IPS-11a (cell line): ENCODE measurements around the gene SMLR1.

ENCODE experiments used
- H3K4me3 ChIP-seq: one replicate; pipeline ENCODE4 v1.5.1; 2013; ENCODE audit warnings: low read depth, low read length, control low read depth

Gene SMLR1

DNA sequence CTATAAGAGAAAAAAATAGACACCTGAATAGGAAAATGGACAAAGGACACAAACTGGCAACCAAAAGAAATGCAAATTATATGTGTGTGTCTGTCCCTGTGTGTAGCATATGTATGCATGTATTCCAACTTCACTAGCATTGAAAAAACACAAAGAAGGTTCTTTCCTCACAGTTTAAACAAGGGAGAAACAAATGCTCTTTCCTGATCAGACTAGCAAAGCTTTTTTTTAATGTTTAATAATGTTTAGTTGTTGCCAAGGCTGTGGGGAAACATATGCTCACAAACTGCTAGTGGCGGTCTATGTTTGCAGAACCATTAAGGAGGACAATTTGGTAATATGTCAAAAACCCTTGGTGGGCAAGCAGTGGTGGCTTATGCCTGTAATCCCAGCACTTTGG, 22.4 kb downstream of the SMLR1 start:
- H3K4me3 ChIP-seq = no peak overlapping the region

DNA sequence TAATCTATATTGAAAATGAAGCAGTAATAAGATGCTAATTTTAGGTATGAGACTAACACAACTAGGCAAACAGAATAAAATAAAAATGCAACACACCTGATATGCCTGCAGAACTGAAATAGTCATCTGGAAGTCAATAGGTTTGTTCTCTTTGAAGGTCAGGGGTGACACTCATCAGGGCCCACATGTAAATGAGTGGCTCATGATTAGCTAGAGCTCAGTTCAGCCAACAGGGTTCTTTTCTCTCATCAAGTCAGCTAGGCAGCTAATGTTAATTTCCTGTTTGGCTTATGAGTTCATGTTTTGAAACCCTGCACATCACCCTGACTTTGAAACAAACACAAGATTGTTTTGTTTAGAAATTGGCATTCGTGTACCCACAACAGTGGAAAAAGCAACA, 23.8 kb downstream of the SMLR1 start:
- H3K4me3 ChIP-seq = no peak overlapping the region

DNA sequence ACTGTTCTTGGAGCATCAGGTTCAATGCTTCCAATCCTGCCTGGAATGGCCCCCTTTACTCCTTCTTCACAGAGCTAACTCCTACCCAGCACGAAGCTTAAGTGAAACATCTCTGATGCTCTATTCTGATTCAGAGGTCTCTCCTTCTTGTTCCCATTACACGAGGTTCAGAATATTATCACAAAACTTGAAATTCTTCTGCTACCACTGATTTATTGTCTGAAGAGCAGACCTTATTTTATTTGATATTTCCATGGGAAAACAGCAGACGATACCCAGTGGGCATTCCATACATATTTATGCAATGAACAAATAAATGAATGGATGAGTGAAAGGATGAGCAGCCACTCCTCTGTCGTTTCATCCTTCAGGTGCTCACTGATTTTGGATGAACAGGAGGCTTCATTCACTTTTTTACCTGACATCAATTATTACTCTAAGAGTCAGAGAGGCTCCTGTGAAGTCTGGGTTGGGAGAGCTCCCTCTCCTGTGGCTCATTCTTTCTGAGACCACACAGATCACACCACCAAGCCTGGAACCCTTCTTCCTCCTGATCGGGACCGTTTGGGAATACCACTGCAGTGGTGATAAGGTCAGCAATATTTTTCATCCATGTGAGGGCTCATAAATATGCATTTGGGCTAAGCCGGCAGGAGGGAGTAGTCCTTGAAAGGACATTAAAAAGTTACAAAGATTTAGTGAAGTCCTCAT, 25.8 kb downstream of the SMLR1 start:
- no peak overlapping the region for H3K4me3 ChIP-seq

DNA sequence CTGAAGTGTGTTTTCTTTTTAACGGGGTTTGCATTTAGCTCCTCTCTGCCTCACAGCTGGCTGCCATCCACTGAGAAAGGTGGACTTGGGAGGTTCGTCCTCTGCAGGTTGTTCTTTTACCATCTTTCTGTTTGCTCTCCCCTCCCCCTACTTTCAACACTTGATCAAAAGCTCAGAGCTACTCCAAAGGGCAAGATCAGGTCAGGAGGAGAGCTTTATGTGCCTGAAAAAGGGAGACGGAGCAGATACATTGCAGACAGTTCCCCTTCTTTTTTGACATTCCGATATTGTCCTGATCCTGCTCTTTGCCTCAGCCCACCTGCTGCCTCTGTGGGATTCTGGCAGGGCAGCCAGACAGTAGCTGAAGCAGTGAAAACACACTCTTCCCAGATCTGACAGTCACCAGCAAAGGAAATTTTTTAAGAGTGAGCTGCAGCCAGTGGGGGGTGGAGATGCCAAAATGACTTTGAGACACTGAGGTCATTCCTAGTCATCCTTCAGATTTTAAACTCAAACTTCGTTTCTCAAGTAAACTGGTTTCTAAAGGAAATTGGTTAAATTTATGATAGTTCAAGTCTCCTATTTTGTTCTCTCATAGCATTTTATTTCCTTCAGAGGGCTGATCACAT, 26.5 kb downstream of the SMLR1 start:
- no peak overlapping the region for H3K4me3 ChIP-seq

DNA sequence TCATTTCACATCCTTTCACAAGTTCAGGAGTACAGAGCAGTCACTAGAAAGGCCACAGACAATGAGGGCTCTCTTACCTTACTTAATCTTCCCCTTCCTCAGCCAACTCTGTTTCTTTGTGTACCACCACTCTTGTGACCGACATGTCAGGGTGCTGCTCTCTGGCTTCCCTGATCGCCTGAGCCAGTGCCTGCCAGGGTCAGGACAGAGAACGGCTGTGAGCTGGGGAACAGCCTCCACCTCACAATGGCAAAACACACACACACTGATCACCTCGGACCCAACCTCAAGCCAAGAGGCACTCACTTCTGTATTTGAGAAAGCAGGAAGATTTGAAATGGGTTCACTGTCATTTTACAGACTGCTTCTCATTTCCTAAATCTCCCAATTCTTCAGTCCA, 30.8 kb downstream of the SMLR1 start:
- no peak overlapping the region for H3K4me3 ChIP-seq

DNA sequence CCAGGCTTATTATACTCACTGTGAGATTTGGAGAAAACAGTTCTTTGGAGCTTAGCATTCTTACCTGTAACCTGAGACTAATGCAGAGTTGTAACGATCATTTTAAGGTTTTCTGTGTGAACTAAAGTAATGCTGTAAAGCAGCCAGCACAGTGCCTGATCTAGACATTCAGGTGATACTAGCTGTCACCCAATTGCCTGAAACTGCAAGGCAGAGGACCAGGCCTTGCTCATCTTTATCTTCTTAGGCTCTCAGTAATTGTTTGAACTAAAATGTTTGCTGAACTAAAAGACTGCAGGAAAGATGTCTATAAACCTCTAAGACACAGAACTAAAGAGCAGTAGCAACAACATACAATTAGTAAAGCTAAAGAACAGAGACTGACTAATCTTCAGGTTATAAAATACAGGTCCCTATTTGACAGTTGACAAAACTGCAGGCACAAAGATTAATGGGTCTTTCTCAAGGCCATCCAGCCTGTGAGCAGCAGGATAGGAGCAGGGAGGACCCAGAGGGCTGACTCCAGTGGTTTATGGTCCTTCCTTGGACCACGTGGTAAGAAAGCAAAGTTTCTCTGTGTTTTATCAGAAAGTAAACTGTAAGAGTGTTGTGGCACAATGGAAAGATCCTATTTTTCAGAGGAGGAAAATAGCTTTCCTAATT, 31.4 kb downstream of the SMLR1 start:
- no peak overlapping the region for H3K4me3 ChIP-seq

DNA sequence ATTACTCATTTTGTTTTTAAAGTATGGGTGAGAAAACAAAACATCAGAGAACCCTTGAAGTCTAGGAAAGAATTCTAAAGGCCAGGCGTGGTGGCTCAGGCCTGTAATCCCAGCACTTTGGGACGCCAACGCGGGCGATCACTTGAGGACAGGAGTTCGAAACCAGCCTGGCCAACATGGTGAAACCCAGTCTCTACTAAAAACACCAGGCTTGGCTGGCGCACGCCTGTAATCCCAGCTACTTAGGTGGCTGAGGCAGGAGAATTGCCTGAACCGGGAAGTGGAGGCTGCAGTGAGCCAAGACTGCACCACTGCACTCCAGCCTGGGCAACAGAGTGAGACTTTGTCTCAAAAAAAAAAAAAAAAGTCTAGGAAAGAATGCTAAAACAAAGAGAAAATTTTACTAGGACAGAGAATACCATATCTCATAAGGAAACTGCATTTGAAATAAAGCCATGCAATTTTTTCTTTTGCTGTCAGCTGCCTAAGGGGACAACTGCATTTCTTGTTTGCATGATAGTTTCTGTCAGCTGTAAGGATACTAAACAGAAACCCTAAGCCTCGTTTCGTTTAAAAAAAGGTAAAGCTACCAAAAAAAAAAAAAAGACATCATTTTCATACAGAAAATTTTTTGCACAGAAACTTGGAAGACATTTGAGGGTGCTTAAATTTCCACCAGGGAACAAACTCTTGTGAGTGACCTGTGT, 32.1 kb downstream of the SMLR1 start:
- no peak overlapping the region for H3K4me3 ChIP-seq

DNA sequence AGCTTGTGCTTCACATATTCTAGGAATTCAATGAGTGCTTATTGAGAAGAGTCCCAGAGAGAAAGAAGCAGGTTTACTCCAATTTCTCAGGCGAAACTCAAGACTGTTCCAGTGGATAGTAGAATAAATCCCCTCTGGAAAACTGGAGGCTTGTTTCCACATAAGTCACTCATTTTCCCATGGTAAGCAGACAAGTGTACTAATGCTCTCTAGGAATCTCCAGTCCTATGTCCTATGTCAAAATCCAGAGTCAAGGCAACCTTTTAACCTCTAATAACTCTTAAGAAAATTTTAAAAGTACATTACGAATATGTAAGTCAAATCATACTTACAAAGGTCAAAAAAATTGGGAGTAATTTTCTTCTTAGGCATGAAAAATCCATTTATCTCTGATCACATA, 35.2 kb downstream of the SMLR1 start:
- H3K4me3 ChIP-seq = no peak overlapping the region

DNA sequence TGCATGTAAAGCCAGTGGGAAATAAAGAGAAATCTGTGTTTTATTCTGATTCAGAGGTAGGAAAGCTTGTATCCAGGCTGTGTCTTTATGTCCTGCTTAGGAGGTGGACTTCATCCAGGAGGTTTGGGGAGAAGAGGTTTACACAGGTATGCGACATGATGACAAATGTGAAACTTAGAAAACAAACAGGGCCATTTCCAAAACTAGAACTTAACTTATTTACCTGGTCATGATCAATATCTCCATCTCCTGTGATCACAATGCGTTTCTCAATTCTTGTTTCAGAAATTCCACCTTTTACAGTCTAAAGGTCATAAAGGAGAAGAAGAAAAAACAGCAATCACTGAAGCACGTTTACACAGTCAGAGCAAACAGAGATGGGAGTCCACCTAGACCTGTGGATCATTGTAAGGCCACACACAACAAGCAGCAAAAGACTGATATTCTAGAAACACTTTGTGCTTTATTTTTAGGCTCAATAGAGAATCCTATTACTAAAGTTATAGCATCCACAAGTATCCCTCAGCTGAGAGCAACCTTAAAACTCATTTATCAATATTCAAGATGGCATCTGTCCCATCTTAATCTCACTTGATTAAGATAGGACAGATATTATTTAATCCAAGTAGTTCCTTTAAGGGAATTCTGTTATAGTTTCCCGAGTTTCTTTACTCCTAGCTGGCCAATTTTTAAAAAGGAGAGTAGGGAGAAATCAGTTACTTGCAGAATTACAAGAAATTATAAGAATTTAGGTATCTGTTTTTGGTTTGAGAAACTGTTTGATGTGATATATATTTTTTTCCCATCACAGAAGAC, 36.4 kb downstream of the SMLR1 start:
- no peak overlapping the region for H3K4me3 ChIP-seq

DNA sequence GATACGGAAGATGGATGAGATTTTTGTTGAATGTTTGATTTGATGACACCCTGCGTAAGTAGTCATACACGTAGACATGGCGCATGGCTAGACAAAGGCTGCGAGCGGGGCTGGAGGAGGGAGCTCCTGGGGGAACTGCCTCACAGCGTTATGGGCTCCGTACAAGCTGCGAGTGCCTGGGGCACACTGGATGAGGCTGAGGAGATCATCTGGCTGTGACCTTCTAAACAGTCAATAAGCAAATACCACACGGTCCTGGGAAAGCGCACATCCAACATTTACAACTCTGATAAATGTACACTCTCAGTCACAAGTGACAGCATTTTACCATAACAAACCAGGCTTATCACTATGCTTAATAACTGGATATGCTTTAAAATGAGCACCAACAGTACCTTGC, 37.1 kb downstream of the SMLR1 start:
- no peak overlapping the region for H3K4me3 ChIP-seq

DNA sequence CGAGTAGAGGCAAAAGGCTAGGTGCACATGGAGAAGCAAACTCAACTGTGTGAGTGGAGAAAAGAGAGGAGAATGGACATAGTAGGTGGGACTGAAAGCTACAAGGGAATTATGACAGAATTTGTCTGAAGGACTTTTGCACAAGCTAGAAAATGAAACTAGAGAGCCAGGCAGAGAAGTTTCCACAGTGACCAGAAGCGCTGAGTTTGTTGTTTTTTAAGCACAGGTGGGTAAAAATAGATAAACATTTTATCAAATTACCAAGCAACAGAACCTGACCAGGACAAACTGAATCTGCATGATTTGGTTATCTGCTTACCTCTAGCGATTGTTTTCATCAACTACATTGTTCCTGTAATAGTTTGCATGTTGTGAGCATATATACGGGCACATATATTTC, 38.6 kb downstream of the SMLR1 start:
- no peak overlapping the region for H3K4me3 ChIP-seq

DNA sequence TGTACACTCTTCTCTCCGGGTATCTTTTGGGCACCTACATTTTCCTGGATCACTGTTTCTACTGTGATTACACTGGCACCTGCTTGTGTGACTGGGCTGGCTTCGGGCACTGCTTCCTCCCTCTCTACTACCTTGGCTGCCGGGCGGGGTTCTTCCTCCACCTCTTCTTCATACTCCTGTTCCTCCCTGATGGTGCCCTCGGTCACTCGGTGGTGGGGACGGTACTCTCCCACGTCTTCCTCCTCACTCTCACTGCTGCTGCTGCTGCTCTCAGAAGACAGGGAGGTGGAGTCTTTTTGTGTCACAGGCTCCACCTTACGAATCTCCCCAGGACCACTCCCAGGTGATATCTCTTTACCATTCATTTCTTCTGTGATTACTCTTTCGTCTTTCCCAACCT, 42.5 kb downstream of the SMLR1 start:
- H3K4me3 ChIP-seq = no peak overlapping the region

DNA sequence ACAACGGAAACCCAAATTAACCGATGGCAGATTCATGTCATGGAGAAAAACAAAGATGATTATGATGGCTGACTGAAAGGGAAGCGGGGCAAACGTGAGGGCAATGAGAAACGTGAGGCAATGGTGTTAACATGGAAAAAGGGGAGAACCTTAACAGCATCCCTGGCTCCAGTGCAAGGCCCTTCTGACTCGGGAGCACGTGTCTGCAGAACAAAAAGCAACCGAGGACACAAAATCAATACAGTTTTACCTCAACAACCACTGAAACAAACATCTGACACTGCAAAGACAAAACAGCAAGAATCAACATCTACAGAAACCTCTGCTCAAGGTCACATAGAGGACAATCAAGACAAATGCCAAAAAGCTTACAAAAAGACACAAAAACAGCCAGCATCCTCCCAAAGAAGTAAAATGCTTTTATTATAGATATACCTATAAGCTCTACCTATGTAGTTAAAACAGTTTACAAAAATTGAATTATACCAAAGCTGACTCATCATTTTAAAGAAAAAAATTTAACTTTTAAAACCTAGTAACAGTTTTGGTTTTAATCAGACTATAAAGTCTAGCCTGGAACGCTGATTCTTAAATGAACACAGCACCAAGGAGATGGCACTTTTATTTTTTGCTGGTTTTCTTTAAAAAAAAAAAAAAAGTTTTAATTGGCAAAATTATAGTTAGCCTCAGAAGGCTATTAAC, 43.1 kb downstream of the SMLR1 start:
- H3K4me3 ChIP-seq = no peak overlapping the region

DNA sequence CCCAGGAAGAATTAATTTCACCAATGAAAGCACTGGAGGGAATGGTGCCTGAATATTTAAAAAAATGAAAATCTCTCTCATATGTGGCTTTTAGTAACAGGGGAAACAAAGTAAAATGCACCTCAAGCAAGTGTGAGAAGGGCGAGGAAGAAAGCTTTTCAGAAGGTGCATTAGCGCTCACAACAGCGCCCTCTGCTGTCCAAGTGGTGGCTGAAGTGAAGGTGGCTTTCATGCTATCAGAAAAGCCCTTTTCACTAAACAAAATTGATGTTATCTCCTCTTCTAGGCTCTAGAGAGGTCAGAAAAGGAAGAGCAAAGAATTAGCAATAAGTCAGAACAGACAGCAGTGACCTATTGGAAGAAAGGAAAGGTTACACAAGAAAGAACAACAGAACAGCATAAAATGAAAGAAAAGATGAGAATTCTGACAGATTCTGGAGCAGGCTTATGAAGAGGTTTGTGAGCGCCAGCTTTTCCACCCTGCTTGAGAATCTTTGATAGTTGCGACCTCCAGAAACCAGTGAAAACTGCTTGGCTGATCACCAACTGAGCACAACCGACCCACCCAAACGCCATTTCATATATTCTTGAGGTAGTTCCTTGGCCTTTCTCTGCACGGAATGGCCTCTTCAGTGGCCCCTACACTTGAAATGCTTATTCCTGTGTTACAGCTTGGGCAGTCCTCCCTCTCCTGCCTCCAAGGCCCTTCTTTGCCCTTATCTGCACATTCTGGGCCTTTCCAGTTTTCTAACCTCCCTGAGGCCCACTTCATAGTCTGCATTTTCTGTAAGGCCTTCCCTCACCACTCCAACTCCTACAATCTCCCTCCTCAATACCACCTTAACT, 45.3 kb downstream of the SMLR1 start:
- no peak overlapping the region for H3K4me3 ChIP-seq

DNA sequence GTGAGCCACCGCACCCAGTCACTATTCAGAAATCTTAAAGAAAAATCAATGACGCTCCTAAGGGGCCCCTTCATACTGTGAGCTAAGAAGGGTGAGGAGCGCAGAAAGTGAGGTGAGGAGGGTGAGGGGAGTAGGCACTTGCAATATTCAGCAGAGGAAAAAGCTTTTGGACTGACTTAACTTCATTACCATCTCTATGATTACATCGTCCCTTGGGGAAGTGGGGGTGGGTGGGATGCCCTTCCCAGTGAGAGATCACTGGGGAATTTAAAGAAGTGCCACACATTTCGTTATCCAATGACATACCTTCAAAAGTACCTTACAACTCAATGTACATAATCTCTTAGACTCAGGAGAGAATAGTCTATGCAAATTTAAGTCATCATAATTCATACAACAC, 46.5 kb downstream of the SMLR1 start:
- H3K4me3 ChIP-seq = no peak overlapping the region

DNA sequence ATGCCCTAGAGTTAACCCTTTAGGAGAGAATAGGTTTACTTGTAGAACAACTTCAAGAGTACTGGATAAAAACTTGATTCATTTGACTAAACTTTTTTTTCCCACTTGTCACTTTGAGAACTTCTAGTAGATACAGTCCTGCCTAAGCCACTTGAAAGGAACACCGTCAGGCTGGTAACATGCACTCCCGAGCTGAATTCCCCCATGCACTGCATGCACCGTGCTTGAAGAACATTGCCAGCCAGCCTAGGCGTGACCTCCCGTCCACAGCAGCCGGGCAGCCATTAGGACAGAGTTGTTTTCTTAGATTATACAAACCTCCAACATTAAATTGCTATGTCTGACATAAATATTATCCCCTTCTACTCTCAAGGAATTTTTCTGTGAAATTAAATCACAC, 52.6 kb downstream of the SMLR1 start:
- no peak overlapping the region for H3K4me3 ChIP-seq

DNA sequence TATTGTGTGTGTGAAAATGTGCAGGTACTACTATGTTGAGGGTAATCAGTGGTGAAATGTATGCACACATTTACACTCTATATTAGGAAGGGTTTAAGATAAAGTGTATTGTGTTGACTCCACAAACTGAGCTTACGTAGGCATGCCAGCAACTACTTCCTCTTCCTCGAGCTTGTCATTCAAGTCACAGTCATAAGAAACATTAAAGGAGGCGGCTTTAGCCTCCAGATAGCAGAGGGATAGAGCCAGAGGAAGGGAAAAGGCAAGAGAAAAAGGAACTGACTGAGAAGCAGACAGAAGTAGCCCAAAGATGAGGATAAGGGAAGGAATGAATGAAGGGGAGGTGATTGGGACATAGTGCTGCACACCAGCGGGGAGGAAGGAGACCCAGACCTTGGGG, 55.2 kb downstream of the SMLR1 start:
- no peak overlapping the region for H3K4me3 ChIP-seq

DNA sequence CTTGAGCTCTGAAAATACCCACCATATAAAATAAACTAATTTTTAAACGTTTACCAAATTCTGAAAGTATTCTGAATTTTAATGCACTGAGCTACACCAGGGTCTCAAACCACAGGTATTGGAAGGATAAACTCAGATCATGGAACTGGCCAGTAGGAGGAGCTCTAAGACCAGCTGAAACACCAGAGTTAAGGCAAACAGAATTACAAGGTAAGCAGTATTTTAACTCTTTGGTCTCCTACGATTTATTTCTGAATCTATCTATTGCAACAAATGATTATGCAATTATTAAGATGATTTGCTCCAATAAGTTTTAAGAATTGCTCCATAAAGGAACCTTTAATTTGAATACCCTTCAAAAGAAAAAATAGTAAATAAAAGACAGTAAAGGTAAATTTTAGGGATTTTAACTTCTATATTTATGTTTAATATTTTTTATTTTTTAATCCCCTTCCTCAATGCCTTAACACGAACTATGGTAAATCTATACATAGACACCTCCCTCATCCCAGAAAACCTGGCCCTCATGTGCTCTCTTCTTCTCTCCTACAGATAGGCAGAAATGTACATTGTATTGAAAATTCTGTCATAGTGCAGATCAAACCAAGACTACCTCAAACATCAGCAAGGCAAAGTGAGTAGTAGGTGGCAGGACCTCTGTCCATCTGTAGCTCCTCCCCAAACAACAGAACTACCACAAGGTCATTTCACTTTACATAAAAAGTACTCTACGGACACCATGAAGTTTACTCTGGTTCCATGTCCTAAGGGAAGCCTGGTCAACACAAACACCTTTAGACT, 58.4 kb downstream of the SMLR1 start:
- H3K4me3 ChIP-seq = no peak overlapping the region
